Subcutaneous abdominal adipose tissue (tissue), 5 donors: ENCODE data around the gene LDB2.
A peak's percentile ranks its signal among the peaks of the same experiment; 100 is the strongest.

ENCODE experiments used
- H3K27ac ChIP-seq: one replicate; pipeline ENCODE4 v1.7.0; 2013; ENCODE audit warnings: low read depth, mild to moderate bottlenecking, inconsistent platforms, low read length, moderate library complexity
- H3K27me3 ChIP-seq, 5 donors: one replicate each; pipeline ENCODE4 v1.7.0; 2013; ENCODE audit warnings: low read length in 5 of 5, inconsistent platforms in 1 of 5; ENCODE audit not compliant: control insufficient read depth in 5 of 5, insufficient read depth in 4 of 5
- H3K36me3 ChIP-seq, 5 donors: one replicate each; pipeline ENCODE4 v1.7.0; 2013; ENCODE audit warnings: low read length in 5 of 5; ENCODE audit not compliant: control insufficient read depth in 5 of 5, insufficient read depth in 5 of 5
- H3K4me1 ChIP-seq, 5 donors: one replicate each; pipeline ENCODE4 v1.7.0; 2013; ENCODE audit warnings: low read length in 5 of 5, mild to moderate bottlenecking in 3 of 5, moderate library complexity in 1 of 5; ENCODE audit not compliant: control insufficient read depth in 5 of 5, insufficient read depth in 5 of 5
- H3K4me3 ChIP-seq, 5 donors: one replicate each; pipeline ENCODE4 v1.7.0; 2013; ENCODE audit warnings: low read length in 5 of 5, low read depth in 1 of 5
- H3K9ac ChIP-seq, 5 donors: one replicate each; pipeline ENCODE4 v1.7.0; 2013; ENCODE audit warnings: low read length in 5 of 5, mild to moderate bottlenecking in 4 of 5, moderate library complexity in 3 of 5
- H3K9me3 ChIP-seq, 5 donors: one replicate each; pipeline ENCODE4 v1.7.0; 2013; ENCODE audit warnings: low read length in 5 of 5; ENCODE audit not compliant: control insufficient read depth in 5 of 5
- donor health status: healthy.
- donor health status: healthy.
- donor health status: healthy.
- donor health status: healthy.
- donor health status: healthy.

The LDB2 gene

GRCh38 chr4:16914208-16914607 is 15.8 kb upstream of the LDB2 start:
- H3K4me3 ChIP-seq: no peak overlapping the region
- H3K4me1 ChIP-seq: peaks cover 0 to 5% (median 4%) of the 10 kb centered on the region in 5 donors
- H3K36me3 ChIP-seq: no peaks in the 10 kb centered on the region
- no peak overlapping the region for H3K9ac ChIP-seq
- H3K9me3 ChIP-seq: no peaks in the 10 kb centered on the region
- H3K27ac ChIP-seq: no peak overlapping the region
- H3K27me3 ChIP-seq: no peaks in the 10 kb centered on the region

- no peak overlapping the region for H3K27ac ChIP-seq
- peaks cover 0 to 8% (median 5%) of the 10 kb centered on the region in 5 donors for H3K4me1 ChIP-seq
- H3K27me3 ChIP-seq: peaks cover 0 to 4% (median 0%) of the 10 kb centered on the region in 5 donors
- H3K9me3 ChIP-seq: no peaks in the 10 kb centered on the region
- H3K36me3 ChIP-seq: no peaks in the 10 kb centered on the region
- no peak overlapping the region for H3K9ac ChIP-seq
- no peak overlapping the region for H3K4me3 ChIP-seq
These were observed 14.5 kb upstream of the LDB2 start for GRCh38 chr4:16912896-16913295.

GRCh38 chr4:16909281-16909680 is 10.8 kb upstream of the LDB2 start:
- Histone ChIP-seq H3K9me3 (no peaks in the 10 kb centered on the region), H3K27me3 (peaks cover 0 to 5% (median 0%) of the 10 kb centered on the region in 5 donors), H3K4me3 (peak overlapping the region in 4 of 5 donors; percentile 36 to 57 (median 41)), H3K4me1 (peaks cover 0 to 8% (median 5%) of the 10 kb centered on the region in 5 donors), H3K9ac (peak overlapping the region in 1 of 5 donors; percentile 41), H3K27ac (no peak overlapping the region), H3K36me3 (no peaks in the 10 kb centered on the region)

- Histone ChIP-seq H3K4me3 (no peak overlapping the region), H3K4me1 (peaks cover 0 to 8% (median 5%) of the 10 kb centered on the region in 5 donors), H3K27me3 (peaks cover 0 to 5% (median 0%) of the 10 kb centered on the region in 5 donors), H3K27ac (no peak overlapping the region), H3K9me3 (no peaks in the 10 kb centered on the region), H3K9ac (no peak overlapping the region), H3K36me3 (no peaks in the 10 kb centered on the region)
These were observed 10.1 kb upstream of the LDB2 start for GRCh38 chr4:16908377-16909021.

- no peak overlapping the region for H3K4me3 ChIP-seq
- H3K36me3 ChIP-seq: no peaks in the 10 kb centered on the region
- peaks cover 0 to 5% (median 2%) of the 10 kb centered on the region in 5 donors for H3K27me3 ChIP-seq
- H3K9ac ChIP-seq: no peak overlapping the region
- H3K27ac ChIP-seq: no peak overlapping the region
- H3K4me1 ChIP-seq: peaks cover 0 to 10% (median 7%) of the 10 kb centered on the region in 5 donors
- H3K9me3 ChIP-seq: no peaks in the 10 kb centered on the region
These were observed 1.9 kb upstream of the LDB2 start for GRCh38 chr4:16900325-16900724.

GRCh38 chr4:16896881-16897750 is 1.3 kb downstream of the LDB2 start:
- Histone ChIP-seq H3K27me3 (peaks cover 0 to 5% (median 3%) of the 10 kb centered on the region in 5 donors), H3K9me3 (no peaks in the 10 kb centered on the region), H3K27ac (peak overlapping the region; percentile 77), H3K36me3 (no peaks in the 10 kb centered on the region), H3K4me3 (peak overlapping the region; percentile 6 to 72 (median 67)), H3K9ac (peak overlapping the region in 4 of 5 donors; percentile 48 to 78 (median 66)), H3K4me1 (peaks cover 0 to 23% (median 8%) of the 10 kb centered on the region in 5 donors)

GRCh38 chr4:16894406-16894805 is 4.0 kb downstream of the LDB2 start:
- peak overlapping the region in 1 of 5 donors; percentile 22 for H3K9ac ChIP-seq
- peak overlapping the region; percentile 77 for H3K27ac ChIP-seq
- H3K4me1 ChIP-seq: peaks cover 0 to 41% (median 14%) of the 10 kb centered on the region in 5 donors
- H3K27me3 ChIP-seq: peaks cover 0 to 5% (median 3%) of the 10 kb centered on the region in 5 donors
- H3K36me3 ChIP-seq: no peaks in the 10 kb centered on the region
- H3K4me3 ChIP-seq: peak overlapping the region in 4 of 5 donors; percentile 25 to 67 (median 56)
- no peaks in the 10 kb centered on the region for H3K9me3 ChIP-seq

GRCh38 chr4:16893141-16893651 is 5.2 kb downstream of the LDB2 start:
- Histone ChIP-seq H3K27me3 (peaks cover 0 to 5% (median 3%) of the 10 kb centered on the region in 5 donors), H3K4me3 (peak overlapping the region in 3 of 5 donors; percentile 42 to 67 (median 48)), H3K4me1 (peaks cover 0 to 35% (median 11%) of the 10 kb centered on the region in 5 donors), H3K9ac (peak overlapping the region in 3 of 5 donors; percentile 41 to 66 (median 50)), H3K27ac (peak overlapping the region; percentile 77), H3K36me3 (peaks cover 0 to 3% (median 2%) of the 10 kb centered on the region in 5 donors), H3K9me3 (no peaks in the 10 kb centered on the region)

- Histone ChIP-seq H3K4me3 (peak overlapping the region in 1 of 5 donors; percentile 23), H3K27me3 (peaks cover 0 to 3% (median 0%) of the 10 kb centered on the region in 5 donors), H3K9ac (no peak overlapping the region), H3K4me1 (peaks cover 0 to 32% (median 6%) of the 10 kb centered on the region in 5 donors), H3K27ac (no peak overlapping the region), H3K36me3 (peaks cover 0 to 10% (median 3%) of the 10 kb centered on the region in 5 donors), H3K9me3 (no peaks in the 10 kb centered on the region)
These were observed 7.8 kb downstream of the LDB2 start for GRCh38 chr4:16890651-16891050.
